HG02943 (cell line): ENCODE results near the gene CCNY.
"Not testable (repeated sequence)": the region's sequence is repeated elsewhere in the genome, so short reads cannot be mapped to it uniquely, and the experiment has no call there.

Source experiments
- ATAC-seq: cut with Tn5 transposase; IDR thresholded peaks from one replicate; pipeline ENCODE4 v1.9.1; 2021; ENCODE audit warnings: mild to moderate bottlenecking, low read depth, moderate library complexity; ENCODE audit not compliant: unreplicated experiment

Gene CCNY

GRCh38 chr10:35336084-35336831, at the start of gene CCNY:
Gene CCNY, plus strand, starts transcription at chr10:35336509. Its CDS starts 545 bp downstream, at chr10:35337054.
- ATAC-seq = peak; percentile 72

- ATAC-seq = no peak
Observed at GRCh38 chr10:35289198-35289597, 47.1 kb upstream of the CCNY start.

GRCh38 chr10:35294506-35294905, 41.8 kb upstream of the CCNY start:
- ATAC-seq = no peak

GRCh38 chr10:35299016-35299415, 37.3 kb upstream of the CCNY start:
- ATAC-seq = no peak

GRCh38 chr10:35300063-35300699, 36.1 kb upstream of the CCNY start:
- peak; percentile 82 for ATAC-seq

GRCh38 chr10:35304649-35305048, 31.7 kb upstream of the CCNY start:
- no peak for ATAC-seq

GRCh38 chr10:35306852-35307251, 29.5 kb upstream of the CCNY start:
- ATAC-seq = no peak

GRCh38 chr10:35307297-35307696, 29.0 kb upstream of the CCNY start:
- no peak for ATAC-seq

- no peak for ATAC-seq
Observed at GRCh38 chr10:35308809-35309208, 27.5 kb upstream of the CCNY start.

GRCh38 chr10:35314142-35314541, 22.2 kb upstream of the CCNY start:
- not testable (repeated sequence) for ATAC-seq

- ATAC-seq = not testable (repeated sequence)
Observed at GRCh38 chr10:35315235-35315634, 21.1 kb upstream of the CCNY start.

GRCh38 chr10:35316218-35316967, 19.9 kb upstream of the CCNY start:
- ATAC-seq = no peak

- no peak for ATAC-seq
Observed at GRCh38 chr10:35318551-35318950, 17.8 kb upstream of the CCNY start.

GRCh38 chr10:35320341-35320740, 16.0 kb upstream of the CCNY start:
- ATAC-seq = no peak

GRCh38 chr10:35322636-35323035, 13.7 kb upstream of the CCNY start:
- ATAC-seq = no peak

GRCh38 chr10:35324196-35324595, 12.1 kb upstream of the CCNY start:
- no peak for ATAC-seq

- no peak for ATAC-seq
Observed at GRCh38 chr10:35326466-35327235, 9.7 kb upstream of the CCNY start.

GRCh38 chr10:35327790-35328403, 8.4 kb upstream of the CCNY start:
- no peak for ATAC-seq

- no peak for ATAC-seq
Observed at GRCh38 chr10:35328404-35329037, 7.8 kb upstream of the CCNY start.

- no peak for ATAC-seq
Observed at GRCh38 chr10:35329520-35329919, 6.8 kb upstream of the CCNY start.
